HG03457 (cell line): ENCODE results near the gene DEDD2.

ENCODE experiments used
- ATAC-seq: cut with Tn5 transposase; IDR thresholded peaks from one replicate; pipeline ENCODE4 v1.9.1; 2021; ENCODE audit warnings: moderate number of reproducible peaks; ENCODE audit not compliant: unreplicated experiment

Gene DEDD2

DNA sequence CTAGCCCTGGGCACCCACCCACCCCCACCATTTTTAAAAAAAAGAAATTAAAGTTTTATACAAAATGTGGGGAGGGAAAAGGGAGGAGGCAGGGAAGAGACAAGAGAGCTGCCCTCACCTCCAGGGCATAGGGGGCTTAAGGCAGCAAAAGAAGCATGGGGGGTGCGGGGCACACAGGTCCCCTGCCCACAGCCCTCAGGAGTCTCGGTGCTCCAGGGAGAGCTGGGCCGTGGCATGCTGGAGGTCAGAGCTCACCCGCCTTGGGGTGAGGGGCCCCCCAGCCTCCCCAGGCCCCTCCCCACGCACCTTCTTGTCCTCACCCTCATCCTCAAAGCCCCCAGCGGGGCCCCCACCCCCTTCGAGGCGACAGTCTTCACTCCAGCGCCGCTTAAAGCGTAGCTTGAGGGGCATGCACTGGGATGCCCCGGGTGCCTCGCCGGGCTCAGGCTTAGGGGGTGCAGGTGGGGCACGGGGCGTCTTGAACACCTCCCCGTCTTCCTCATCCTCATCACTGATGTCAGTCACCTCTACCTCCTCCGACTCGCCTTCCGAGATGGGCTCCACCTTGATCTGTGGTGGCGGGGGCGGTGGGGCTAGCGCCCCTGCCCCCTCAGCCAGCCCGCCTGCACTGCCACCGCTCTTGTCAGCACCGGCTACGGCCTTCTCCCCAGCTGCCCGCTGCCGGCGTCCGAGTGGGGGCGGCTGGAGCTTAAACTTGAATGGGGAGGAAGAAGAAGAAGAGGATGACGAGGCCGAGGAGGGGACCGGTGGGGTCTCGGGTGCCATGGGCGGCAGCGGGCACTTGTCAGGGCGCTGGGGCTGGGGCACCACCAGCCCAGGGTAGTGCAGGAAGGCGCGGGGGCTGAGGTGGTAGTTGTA is 31.0 kb upstream of the DEDD2 start:
- ATAC-seq = no peak

DNA sequence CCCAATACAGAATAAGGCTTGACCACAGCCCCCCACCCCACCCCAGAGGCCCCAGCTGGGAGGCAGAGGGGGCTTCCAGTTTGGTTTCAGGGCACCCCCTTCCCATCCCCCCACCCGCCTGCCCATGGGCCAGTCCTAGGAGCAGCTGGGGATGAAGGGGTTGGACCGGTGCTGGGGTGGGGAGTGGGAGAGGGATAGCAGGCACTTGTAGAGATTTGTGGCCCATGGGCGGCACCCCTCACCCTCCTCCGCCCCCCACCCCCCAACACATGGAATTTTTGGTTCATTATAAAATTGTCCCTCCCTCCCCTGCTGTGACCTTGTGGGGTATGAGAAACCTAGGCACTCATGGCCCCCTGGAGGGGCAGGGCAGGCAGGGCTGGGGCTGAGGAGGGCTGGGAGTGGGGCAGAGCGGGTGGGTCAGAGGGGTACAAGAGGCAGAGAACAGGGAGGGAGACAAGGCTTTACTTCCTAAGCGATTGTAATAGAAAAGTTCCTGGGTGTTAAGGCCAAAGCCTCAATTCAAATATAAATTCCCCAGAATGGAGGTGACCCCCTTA is 30.2 kb upstream of the DEDD2 start:
- ATAC-seq = no peak

DNA sequence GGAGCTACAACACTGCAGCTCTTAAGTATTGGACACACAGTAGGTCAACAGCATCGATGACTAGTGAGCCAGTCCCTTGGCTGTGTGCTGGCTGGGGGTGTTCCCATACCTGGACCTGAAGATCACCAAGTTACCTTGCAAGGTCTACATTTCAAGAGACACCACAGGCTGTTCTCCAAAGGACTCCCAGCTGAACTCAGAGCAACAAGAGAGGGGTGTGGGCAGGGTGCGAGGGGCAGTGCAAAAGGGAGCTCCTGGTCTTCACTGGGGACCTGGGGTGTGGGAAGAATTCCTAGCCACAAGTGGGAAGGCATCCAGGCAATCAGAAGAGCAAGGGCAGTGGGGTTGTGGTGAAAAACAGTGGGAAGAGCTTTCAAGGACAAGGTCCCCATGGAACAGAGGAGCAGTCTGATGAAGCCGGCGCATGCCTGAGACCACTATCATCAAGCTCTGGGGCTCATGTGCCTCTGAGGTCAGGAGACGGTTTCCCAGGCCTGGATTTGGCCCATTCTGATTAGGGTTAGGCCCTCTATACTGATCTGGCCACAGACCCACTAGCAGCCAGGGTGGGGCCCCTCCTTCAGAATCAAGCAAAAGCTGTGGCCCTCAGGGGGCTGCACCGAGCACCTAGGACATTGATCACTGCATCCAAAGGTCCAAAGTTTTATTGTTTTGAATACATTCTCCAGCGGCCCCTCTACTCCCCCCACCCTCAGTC is 29.6 kb upstream of the DEDD2 start:
- ATAC-seq = no peak

DNA sequence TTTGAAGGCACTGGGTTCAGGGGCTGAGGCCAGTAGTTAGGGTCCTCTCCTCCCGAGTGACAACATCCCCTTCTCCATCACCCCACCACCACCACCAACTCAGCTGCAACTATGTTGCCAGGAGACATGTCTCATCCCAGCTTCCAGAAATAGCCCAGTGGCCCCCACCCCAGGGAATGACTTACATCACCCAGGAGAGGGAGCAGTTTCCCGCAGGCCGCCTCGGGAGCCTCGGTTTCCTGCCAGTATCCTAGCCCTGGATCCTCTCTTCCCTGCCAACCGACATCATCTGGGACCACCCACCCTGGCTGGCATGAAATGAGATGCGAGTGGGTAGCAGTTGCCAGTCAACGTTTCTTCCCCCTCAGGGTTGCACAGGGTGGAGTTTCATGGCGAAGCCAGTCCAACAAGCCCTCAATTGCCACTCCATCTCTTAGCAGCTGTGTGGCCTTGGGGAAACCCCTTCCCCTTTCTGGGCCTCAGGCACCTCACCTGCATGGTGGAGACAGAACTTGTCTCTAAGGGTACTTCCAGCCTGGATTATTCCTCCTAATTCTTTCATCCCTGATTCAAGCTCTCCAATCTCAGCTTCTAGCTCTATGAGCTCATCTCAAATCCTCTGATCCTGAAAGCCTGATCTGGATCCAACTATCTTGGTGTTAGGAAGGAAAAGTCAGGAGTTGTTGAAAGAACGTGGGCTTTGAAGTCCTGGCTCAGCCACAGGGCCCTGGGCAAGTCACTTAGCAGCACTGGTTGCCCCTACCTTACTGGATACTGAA is 28.9 kb upstream of the DEDD2 start:
- ATAC-seq = no peak

DNA sequence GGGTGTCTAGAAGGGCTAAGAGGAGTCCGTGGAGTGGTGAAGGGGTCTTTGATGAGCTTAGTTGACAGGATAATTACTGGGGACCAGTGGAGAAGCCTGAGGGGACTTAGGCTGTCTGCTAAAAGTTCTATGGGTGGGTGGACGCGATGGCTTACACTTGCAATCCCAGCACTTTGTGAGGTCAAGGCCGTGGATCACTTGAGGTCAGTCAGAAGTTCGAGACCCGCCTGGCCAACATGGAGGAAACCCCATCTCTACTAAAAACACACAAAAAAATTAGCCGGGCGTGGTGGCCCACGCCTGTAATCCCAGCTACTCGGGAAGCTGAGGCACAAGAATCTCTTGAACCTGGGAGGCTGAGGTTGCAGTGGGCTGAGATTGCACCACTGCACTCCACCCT is 27.8 kb upstream of the DEDD2 start:
- no peak for ATAC-seq

DNA sequence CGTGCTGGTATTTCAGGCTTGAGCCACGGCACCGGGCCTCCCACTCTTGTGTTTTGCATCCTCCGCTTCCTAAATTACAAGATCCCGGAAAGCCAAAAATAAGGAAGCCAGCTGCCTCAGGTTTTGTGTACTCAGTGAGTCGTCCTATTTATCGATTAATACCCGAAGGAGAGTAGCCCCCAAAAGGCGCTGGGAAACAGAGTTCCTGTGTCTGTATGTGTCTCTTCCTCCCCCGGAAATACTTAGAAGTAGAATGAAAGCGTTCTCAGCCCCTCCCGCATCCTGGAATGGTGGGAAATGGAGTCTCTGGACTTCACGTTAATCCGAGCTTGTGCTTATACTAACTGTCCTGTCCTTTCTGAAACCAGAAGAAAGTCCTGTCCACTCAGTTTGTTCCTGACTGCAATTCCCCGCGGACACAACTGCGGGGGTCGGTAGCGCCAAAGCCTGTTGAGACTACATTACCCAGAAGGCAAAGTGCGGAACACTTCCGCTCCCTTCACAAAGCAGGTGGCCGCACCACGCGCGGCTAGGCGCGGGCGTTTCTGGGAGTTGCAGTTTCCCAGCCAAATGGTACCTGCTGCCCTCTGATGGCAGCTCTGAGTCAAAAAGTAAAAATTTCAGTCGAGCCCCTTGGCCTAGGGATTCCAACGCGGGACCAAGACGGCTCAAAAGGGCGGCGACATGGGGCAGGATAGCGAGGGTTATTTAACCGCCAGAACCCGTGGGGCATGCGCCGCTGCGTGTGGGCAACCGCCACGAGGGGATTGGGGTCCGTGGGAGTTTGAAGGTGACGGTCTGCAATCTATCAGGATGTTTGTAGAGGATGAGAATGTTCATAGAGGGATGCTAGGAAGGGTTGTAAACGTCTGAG is 27.1 kb upstream of the DEDD2 start:
- ATAC-seq = no peak

DNA sequence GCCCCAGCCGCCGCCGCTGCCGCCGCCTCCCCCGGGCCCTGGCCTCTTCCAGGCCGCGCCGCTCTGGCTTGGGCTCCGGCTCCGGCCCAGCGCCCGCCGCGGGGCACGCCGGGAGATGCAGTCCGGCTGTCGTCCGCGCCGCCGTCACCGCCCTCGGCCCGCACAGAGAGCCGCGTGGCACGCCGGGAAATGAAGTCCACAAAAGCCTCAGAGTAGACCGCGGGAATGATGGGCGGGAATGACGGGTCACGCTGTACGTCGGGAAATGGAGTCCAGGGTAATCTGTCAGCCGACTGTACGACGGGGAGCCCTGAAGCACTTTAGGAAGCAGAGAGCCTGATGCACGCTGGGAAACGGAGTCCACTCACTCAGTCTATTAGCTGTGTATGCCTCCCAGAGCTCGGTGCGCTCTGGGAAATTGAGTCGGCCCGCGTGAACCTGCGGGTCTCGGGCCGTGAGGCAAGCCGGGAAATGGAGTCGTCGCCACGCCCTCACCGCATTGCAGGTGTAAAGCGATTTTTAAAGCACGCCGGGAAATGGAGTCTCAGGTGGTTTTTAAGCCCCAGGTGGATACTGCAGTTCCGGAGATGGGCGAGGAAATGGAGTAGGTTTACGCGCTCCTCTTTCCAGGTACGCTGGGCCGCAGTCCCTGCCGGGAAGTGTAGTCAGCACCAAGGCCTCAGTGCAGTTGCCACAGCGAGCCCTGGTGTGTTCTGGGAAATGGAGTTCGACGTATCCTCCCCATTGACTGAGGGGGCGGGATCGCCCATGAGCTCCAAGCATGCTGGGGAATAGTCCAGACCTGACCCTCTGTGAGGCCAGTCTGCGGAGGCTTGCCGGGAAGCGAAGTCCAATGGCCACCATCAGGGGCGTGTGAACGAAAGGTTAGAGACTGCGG is 25.3 kb upstream of the DEDD2 start, which contains the start of gene GSK3A:
GSK3A (minus strand) TSS at position 91 of the 898 bp plus-strand sequence. CDS start 137 bp downstream, outside the sequence.
- peak; percentile 53 for ATAC-seq

DNA sequence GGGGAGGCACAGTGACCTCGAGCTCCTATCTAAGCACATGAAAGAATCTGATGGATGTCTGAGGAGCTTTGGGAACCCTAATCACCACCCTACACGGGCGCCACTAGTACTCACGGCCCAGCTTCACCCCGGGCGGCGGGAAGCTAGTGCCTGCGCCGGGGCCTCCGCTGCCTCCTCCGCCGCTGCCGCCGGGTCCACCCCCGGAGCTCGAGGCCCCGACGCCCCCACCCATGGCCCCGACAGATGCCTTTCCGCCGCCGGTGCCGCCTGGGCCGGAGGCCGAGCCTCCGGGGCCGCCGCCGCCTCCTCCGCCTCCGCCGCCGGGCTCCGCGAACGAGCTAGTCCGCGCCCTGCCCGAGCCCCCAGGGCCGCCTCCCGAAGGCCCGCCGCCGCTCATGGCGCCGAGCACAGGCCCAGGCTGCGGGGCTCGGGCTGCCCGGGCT is 24.6 kb upstream of the DEDD2 start:
- ATAC-seq = no peak

DNA sequence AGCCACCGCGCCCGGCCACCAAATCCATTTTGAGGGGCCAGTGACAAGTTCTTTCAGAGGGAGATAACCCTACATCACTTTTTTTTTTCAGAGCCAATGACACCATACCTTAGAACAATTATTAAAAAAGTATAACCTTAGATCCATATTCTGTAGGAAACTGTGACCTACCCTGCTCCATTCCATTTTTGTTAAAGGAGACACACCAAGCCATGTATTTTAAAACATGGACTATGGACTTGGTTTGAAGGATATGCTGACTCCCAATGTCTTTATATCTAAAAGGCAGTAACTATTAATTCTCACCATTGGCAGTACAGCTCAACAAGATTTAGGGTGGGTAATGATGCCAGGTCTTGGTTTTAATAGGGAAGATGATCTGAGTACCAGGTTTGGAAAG is 23.8 kb upstream of the DEDD2 start:
- ATAC-seq = no peak

DNA sequence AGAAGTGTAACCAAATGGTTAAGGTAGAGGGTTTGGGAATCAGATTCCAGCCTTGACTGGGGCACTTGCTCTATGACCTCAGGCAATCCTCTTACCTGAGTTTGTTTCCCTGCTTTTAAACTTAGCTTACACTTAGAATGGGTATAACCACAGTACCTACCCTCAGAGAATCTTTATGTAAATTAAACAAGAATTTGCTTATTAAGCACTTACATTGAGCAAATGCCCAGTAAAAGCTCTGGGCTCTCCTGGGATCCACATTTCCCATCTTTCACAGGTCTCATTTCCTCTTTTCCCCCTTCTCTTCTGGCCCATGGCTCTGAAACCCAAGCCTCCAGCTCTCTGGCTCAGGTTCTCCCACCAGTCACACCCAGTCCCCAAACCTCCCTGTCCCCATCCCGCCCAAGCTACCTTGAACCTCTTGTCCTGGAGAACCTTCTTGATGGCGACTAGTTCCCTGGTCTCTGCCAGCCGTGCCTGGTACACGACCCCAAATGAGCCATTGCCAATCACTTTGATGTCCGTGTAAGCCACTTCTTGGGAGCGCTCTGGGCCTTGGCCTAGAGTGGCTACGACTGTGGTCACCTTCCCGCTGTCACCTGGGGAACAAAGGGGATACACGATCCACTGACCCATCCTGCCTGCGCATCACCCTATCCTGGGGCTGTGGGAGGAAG is 22.2 kb upstream of the DEDD2 start:
- no peak for ATAC-seq

DNA sequence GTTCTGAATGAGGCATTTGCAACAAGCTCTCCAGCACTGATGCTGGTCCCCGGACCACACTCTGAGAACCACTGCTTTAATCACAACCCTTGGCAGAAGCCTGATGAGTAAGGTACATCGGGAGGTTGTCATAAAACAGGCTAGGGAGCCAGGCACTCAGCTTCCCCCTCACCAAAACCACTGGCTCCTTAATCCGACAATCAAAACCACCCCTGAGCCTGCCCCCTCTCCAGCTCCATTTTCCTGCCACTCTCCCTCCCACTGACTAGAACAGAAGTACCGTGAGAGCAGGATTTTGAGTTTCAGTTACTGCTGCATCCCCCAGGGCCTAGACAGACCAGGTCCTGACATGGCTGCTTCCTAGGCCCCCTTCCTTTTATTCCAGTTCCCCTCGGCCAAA is 17.7 kb upstream of the DEDD2 start:
- no peak for ATAC-seq

DNA sequence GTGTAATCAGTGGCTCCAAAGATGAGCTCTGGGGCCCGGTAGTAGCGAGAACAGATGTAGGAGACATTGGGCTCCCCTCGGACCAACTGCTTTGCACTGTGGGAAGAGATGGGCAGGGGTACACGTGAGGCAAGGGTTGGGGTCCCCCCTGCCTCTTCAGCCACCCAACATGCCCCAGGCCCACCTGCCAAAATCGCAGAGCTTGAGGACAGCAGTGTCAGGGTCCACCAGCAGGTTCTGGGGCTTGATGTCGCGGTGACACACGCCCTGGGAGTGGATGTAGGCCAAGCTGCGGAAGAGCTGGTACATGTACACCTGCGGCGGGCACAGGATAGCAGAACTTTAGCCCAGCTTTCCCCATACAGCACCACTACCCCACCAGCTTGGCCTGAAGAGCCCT is 16.9 kb upstream of the DEDD2 start:
- ATAC-seq = no peak

DNA sequence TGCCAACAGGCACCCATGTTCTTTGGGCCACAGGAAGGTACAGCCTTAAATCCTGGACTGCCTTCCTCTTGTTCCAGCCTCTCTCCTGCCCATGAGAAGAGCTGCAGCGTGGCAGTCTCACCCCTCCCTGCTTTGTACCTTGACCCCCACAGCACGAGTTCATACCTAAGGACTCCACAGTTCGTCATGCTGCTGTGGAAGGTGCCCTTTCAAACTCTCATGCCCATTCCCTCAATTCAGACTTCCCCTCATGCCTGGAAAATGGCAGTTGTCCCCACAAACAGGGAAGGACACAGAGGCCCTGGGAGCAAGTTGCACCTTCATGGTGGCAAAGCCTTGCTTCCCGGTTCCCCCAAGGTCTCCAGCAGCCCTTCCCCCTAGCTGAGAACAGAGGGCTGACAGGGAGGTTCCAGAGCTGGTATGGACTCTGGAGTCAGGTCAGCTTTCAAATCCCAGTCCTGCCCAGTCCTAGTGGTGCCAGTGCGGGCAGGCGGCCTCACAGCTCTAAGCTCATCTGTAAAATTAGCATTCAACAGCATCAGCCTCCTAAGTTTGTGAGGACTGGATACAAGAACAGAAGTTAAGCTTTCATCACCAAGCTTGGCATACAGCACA is 16.3 kb upstream of the DEDD2 start:
- ATAC-seq = no peak

DNA sequence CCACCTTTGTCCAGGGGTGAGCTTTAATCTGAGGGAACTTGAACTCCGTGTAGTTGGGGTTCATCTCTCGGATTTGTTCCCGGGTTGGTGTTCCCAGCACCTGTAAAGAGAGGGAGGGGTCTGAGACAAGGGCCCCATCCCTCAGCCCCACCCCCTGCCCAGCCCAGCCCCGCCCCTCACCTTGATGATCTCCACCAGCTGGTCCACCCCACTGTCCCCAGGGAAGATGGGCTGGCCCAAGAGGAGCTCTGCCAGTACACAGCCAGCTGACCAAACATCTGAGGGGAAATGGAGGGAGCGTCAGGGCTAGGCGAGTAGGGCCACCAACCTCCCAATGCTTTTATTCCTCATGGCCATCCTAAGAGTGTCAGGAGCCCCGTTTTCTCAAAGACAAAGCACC is 15.6 kb upstream of the DEDD2 start:
- no peak for ATAC-seq

DNA sequence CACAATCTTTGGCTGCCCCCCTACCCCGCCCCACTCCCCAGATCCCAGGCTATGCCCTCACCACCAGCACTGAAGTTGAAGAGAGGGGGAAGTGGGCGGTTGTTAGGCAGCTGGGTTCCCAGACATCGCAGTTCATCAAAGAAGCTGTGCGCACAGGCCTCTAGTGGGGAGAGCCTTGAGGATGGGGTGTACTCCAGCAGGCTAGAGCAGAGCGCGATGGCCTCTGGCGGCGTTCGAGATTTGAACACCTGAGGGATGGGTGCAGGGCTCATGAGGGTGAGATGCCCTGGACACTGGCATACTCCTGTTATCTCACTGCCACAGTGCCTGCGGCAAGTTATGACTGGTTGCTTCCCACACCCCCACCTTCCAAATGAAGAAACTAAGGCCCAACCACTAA is 15.0 kb upstream of the DEDD2 start:
- no peak for ATAC-seq

DNA sequence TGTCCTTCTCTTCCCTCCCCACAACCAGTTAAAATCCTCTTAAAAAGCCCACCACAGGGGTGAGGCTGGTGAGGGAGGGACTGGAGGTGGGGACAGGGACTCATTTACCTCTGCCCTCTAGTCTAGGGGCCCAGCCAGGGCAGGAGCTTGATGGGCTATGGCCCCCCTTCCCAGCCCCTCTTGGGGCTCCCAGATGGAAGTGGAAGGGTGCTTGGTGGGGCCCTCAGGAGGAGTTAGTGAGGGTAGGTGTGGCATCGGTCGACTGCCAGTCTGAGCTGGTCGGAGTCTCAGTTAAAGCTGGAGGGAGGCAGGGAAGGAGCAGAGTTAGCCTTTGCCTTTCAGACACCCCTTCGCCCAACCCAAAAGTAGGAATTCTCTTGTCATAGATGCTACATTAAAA is 13.1 kb upstream of the DEDD2 start:
- ATAC-seq = no peak

DNA sequence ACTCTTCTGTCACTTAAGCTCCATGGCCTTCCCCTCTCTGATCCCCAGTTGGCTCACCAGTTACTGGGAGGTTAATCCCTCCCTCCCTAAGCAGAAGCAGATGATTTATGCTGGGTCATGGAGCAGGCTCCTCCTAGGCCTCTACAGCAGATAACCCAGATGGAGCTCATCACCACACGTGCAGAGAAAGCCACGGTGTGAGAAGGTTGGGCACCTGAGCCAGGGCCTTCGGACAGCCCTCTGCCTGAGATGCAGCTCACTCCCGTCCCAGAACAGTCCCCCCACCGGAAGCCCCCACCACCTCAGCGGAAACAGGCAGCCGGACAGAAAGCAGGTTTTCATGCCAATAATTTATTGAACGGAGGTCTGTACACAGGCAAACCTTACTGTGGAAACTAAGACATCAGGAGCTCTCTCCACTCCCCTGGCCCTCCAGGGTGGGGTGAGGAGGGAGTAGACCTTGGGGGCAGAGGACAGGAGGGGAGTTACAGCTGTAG is 12.4 kb upstream of the DEDD2 start:
- ATAC-seq = no peak

DNA sequence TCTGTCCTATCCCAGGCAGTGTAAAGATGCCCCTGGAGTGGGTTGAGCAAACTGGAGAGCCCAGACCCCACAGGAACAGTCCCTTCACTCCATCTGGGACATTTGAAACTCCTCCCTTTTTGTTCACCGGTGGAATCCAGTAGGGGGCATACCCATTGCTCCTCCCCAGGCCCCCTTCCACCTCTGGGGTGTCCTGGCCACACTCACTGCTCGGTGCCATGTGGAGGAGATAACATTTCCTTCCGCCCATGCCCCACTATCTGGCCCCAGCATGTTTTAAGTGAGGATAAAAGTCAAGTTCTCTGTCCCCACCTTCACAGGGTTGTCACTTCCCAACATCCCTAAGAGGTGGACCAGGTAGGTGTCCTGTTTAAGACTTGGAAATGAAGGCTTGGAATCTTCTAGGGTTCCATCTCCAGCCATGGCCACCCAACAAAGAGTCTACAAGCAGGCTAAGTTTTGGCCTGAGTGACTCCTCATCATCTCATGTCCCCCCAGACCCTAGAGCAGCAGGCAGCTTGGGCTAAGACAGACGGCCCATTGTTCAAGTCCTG is 11.9 kb upstream of the DEDD2 start:
- ATAC-seq = no peak
